Progenitor cell of endocrine pancreas (in vitro differentiated cells): ENCODE data around the gene PTGDS. TPM values are rescaled to one million over a fixed set of nuclear protein-coding genes. Genes with fewer than 3 reads are reported as not detected.

Experiments
- DNase-seq: peaks from one replicate; pipeline ENCODE4 v3.0.0; 2021; ENCODE audit warnings: low spot score; ENCODE audit not compliant: unreplicated experiment
- H3K27ac Mint-ChIP-seq: 2 replicates; pipeline ENCODE4 v1.8.0; 2021; ENCODE audit warnings: mild to moderate bottlenecking, moderate library complexity, mixed read lengths
- H3K27me3 Mint-ChIP-seq: 2 replicates; pipeline ENCODE4 v1.8.0; 2021; ENCODE audit warnings: mixed read lengths
- H3K36me3 Mint-ChIP-seq: 2 replicates; pipeline ENCODE4 v1.8.0; 2022; ENCODE audit warnings: mixed read lengths; ENCODE audit not compliant: insufficient read depth
- H3K4me1 Mint-ChIP-seq: 2 replicates; pipeline ENCODE4 v1.8.0; 2021; ENCODE audit warnings: low read depth, mixed read lengths
- H3K4me3 Mint-ChIP-seq: 2 replicates; pipeline ENCODE4 v1.8.0; 2021; ENCODE audit warnings: low read depth, mild to moderate bottlenecking, moderate library complexity, mixed read lengths
- H3K9me3 Mint-ChIP-seq: 2 replicates; pipeline ENCODE4 v1.8.0; 2021; ENCODE audit warnings: low read depth, mixed read lengths
- total RNA-seq: library from RNA; stranded (reverse); gene quantifications from 2 replicates; pipeline ENCODE4 v1.2.1, GENCODE V29; 2021
- TF ChIP-seq, protein P1 (sequence below): fragments of 200-600 bp; sonication (generic); IDR thresholded peaks from one replicate; pipeline ENCODE4 v1.5.0; 2021; ENCODE audit warnings: antibody characterized with exemption, mild to moderate bottlenecking; ENCODE audit not compliant: unreplicated experiment

Gene PTGDS
- total RNA-seq, 1 donor from 2014 or later = not detected

DNA sequence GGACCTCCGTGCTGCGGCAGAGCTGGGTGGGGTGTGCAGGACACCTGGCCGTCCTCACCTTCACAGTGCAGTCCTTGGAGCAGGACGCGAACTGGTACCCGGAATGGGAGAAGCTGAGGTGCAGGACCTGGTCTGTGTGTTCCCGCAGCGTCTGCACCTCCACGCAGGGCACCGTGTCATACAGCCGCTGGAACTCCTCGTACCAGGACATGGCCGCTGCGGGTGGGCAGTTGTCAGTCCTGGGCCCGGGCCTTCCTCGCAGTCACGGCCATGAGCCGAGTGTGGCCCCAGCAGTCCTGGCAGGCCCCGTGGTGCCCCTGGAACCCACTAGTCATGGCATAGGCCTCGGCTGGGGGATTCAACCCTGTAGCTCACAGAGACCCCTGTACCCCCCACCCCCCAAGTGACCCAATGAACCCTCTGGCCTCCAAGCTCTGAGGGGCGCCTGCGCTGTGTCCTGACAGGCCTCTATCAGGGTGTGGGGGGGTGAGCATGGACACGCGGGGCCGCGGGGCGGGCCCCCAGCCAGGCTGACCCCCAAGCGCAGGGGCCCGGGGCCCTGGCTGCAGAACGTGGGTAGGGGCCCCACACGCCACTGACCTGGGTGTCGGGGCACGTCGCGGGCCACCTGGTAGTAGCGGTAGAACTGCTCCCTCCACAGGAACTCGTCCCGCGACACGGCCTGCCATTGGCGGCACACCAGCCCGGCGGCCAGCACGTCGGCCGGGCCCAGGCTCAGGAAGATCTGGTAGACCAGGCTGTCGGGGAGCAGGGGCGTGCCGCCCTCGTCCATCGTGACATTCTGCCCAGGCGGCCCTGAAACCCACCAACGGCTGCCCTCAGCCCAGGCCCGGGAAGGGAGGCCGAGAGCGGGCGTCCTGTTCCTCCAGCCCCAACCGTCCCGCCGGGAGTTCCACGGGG, 33.8 kb upstream of the PTGDS start:
- Mint-ChIP-seq H3K9me3 (no peaks in the 10 kb centered on the region), H3K4me3 (peak overlapping the region; percentile 72), H3K4me1 (peaks cover 2% of the 10 kb centered on the region), H3K36me3 (peaks cover under 1% of the 10 kb centered on the region), H3K27me3 (no peaks in the 10 kb centered on the region), H3K27ac (no peak overlapping the region)
- no peak for DNase-seq
- TF ChIP-seq, protein P1, sequence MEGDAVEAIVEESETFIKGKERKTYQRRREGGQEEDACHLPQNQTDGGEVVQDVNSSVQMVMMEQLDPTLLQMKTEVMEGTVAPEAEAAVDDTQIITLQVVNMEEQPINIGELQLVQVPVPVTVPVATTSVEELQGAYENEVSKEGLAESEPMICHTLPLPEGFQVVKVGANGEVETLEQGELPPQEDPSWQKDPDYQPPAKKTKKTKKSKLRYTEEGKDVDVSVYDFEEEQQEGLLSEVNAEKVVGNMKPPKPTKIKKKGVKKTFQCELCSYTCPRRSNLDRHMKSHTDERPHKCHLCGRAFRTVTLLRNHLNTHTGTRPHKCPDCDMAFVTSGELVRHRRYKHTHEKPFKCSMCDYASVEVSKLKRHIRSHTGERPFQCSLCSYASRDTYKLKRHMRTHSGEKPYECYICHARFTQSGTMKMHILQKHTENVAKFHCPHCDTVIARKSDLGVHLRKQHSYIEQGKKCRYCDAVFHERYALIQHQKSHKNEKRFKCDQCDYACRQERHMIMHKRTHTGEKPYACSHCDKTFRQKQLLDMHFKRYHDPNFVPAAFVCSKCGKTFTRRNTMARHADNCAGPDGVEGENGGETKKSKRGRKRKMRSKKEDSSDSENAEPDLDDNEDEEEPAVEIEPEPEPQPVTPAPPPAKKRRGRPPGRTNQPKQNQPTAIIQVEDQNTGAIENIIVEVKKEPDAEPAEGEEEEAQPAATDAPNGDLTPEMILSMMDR = no peak

DNA sequence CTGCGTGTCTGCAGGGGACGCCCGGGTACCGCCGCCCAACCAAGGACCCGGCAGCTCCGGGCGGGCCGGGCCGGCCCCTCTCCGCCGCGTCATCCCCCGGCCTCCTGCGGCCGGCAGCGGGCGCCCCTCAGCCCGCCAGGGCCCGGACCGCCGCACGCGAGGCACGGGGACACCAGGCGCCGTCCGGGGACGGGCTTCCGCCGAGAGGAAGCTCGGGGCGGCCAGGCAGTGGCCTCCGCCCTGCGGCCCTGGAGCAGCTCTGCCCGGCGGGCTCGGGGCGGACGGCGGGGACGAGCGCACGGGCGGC, 33.1 kb upstream of the PTGDS start:
- TF ChIP-seq, protein P1 = no peak
- H3K9me3 Mint-ChIP-seq = no peaks in the 10 kb centered on the region
- H3K36me3 Mint-ChIP-seq = no peaks in the 10 kb centered on the region
- peak; percentile 39 for DNase-seq
- peak overlapping the region; percentile 72 for H3K4me3 Mint-ChIP-seq
- H3K27ac Mint-ChIP-seq = no peak overlapping the region
- peaks cover 2% of the 10 kb centered on the region for H3K4me1 Mint-ChIP-seq
- no peaks in the 10 kb centered on the region for H3K27me3 Mint-ChIP-seq

DNA sequence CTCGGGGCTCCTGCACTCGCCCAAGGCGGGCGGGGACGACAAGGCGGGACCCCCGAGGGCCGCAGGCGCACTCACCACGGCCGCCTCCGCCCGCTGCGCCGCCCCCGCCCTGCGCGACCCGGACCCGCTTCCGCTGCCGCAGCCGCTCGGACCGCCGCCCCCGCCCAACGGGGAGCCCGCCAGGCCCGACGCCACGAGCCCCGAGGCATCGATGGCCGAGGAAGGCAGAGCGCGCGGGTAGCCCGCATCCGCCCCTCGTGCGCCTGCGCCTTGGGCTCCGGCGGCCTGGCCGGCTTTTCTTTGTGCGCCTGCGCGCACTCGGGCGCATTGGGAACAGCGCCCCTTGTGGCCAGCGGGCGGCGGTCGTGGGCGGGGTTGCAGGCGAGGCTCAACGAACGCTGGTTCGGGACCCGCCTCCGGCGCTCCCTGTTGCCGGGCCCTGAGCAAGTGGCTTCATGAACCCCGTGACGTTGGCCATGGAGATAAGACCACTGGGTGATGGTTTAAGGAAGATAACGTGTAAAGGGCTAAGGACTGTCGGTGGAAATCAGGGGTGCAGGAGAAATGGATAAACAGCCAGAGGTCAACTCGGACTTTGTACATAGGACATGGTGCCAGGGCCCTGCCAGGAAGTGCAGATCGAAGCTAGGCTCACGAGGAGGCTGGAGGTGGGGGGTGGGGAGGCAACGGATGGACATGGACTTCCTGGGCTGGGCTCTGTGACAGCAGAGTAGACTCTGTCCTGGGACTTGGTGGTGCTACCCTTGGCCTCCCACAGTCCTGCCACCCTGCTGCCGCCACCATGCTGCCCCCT, 32.6 kb upstream of the PTGDS start, which contains the start of the genes C8G and FBXW5:
Gene C8G, plus strand, starts transcription at position 725 of the 814 bp plus-strand sequence. Its CDS starts 78 bp downstream, at position 803.
Gene FBXW5, minus strand, starts transcription at position 220 of the 814 bp plus-strand sequence. CDS start 655 bp downstream, outside the sequence.
- TF ChIP-seq, protein P1 = peak; percentile 99
- Mint-ChIP-seq H3K9me3 (no peaks in the 10 kb centered on the region), H3K27me3 (no peaks in the 10 kb centered on the region), H3K4me3 (peak within 1 kb of the TSS; percentile 72), H3K27ac (peak within 1 kb of the TSS; percentile 56), H3K36me3 (no peaks in the 10 kb centered on the region), H3K4me1 (peaks cover 2% of the 10 kb centered on the region)
- DNase-seq = peak; percentile 94

DNA sequence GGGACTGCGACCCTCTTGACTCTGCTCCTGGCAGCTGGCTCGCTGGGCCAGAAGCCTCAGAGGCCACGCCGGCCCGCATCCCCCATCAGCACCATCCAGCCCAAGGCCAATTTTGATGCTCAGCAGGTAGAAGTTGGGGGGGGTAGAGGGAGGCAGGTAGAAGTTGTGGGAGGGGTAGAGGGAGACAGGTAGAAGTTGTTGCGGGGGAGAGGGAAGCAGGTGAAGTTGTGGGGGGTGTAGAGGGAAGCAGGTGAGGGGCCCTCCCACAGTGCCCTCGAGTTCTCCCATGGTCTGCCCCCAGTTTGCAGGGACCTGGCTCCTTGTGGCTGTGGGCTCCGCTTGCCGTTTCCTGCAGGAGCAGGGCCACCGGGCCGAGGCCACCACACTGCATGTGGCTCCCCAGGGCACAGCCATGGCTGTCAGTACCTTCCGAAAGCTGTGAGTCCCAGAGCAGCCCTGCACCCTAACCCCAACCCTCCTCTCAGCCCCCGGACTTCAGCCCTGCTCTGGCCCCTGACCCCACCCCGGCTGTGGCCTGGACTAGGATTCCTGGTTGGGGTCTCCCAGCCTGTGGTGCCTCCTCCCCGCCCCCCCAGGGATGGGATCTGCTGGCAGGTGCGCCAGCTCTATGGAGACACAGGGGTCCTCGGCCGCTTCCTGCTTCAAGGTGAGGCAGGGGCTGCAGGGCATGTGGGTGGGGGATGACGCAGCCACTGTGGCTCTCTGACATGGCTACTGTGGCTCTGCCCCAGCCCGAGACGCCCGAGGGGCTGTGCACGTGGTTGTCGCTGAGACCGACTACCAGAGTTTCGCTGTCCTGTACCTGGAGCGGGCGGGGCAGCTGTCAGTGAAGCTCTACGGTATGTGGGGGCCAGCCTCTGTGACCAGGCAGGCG, 31.7 kb upstream of the PTGDS start:
- H3K27ac Mint-ChIP-seq = no peak overlapping the region
- H3K36me3 Mint-ChIP-seq = no peaks in the 10 kb centered on the region
- TF ChIP-seq, protein P1 = no peak

More for the DNA sequence above, 31.7 kb upstream of the PTGDS start:
- Mint-ChIP-seq H3K4me1 (peaks cover 2% of the 10 kb centered on the region), H3K27me3 (no peaks in the 10 kb centered on the region), H3K9me3 (no peaks in the 10 kb centered on the region), H3K4me3 (no peak overlapping the region)
- no peak for DNase-seq
